ENCODE data around the gene RASSF3.
"Not testable (repeated sequence)": the region's sequence is repeated elsewhere in the genome, so short reads cannot be mapped to it uniquely, and the experiment has no call there.

The RASSF3 gene

GRCh38 chr12:64595863-64596793 is 14.2 kb upstream of the RASSF3 start:
- no peak for DNase-seq (ENCODE audit: low read depth)

- DNase-seq (ENCODE audit: low read depth): no peak
Measured at GRCh38 chr12:64598831-64599230, 11.5 kb upstream of the RASSF3 start.

GRCh38 chr12:64600164-64600561 is 10.1 kb upstream of the RASSF3 start:
- no peak for DNase-seq (ENCODE audit: low read depth)

GRCh38 chr12:64603183-64603841 is 7.0 kb upstream of the RASSF3 start:
- DNase-seq (ENCODE audit: low read depth): no peak

- DNase-seq (ENCODE audit: low read depth): peak; percentile 24
Measured at GRCh38 chr12:64608901-64609535, 1.3 kb upstream of the RASSF3 start.

GRCh38 chr12:64609536-64610078 is 688 bp upstream of the RASSF3 start:
- no peak for DNase-seq (ENCODE audit: low read depth)

- DNase-seq (ENCODE audit: low read depth): peak; percentile 54
Measured at GRCh38 chr12:64610660-64611340, 505 bp downstream of the RASSF3 start.

GRCh38 chr12:64611341-64612284 is 1.3 kb downstream of the RASSF3 start:
- DNase-seq (ENCODE audit: low read depth): no peak

- no peak for DNase-seq (ENCODE audit: low read depth)
Measured at GRCh38 chr12:64612843-64613242, 2.5 kb downstream of the RASSF3 start.

- DNase-seq (ENCODE audit: low read depth): not testable (repeated sequence)
Measured at GRCh38 chr12:64613775-64614398, 3.6 kb downstream of the RASSF3 start.

- no peak for DNase-seq (ENCODE audit: low read depth)
Measured at GRCh38 chr12:64616201-64616600, 5.9 kb downstream of the RASSF3 start.

GRCh38 chr12:64618953-64619590 is 8.8 kb downstream of the RASSF3 start:
- no peak for DNase-seq (ENCODE audit: low read depth)

- no peak for DNase-seq (ENCODE audit: low read depth)
Measured at GRCh38 chr12:64621257-64621942, 11.1 kb downstream of the RASSF3 start.

GRCh38 chr12:64624035-64624434 is 13.7 kb downstream of the RASSF3 start:
- no peak for DNase-seq (ENCODE audit: low read depth)

GRCh38 chr12:64625243-64626077 is 15.2 kb downstream of the RASSF3 start:
- no peak for DNase-seq (ENCODE audit: low read depth)

- not testable (repeated sequence) for DNase-seq (ENCODE audit: low read depth)
Measured at GRCh38 chr12:64626588-64626987, 16.3 kb downstream of the RASSF3 start.

GRCh38 chr12:64627771-64628170 is 17.5 kb downstream of the RASSF3 start:
- DNase-seq (ENCODE audit: low read depth): no peak

GRCh38 chr12:64631197-64631596 is 20.9 kb downstream of the RASSF3 start:
- no peak for DNase-seq (ENCODE audit: low read depth)
